Natural killer cell (primary cell): Measurements from ENCODE around the gene ANGPTL2. TPM values are rescaled to one million over a fixed set of nuclear protein-coding genes. Genes with fewer than 3 reads are reported as not detected.

Source experiments
- ATAC-seq, 3 donors: fragments of 150-1000 bp in 2 of 3; fragments of 200-7000 bp in 1 of 3; cut with Tn5 transposase; 1 replicate in 1 of 3; 2 replicates in 2 of 3; pipeline ENCODE4 v1.10.0; 2021; ENCODE audit warnings: mild to moderate bottlenecking in 2 of 3, moderate library complexity in 2 of 3
- DNase-seq, 2 donors: peaks; one replicate each; pipeline versions ENCODE4 v3.0.0 to v3.0.0-alpha.2; 2013 to 2021; ENCODE audit warnings: mixed read lengths in 1 of 2
- H3K27ac ChIP-seq: one replicate; pipeline ENCODE4 v1.5.1; 2013; ENCODE audit warnings: mild to moderate bottlenecking, low read length
- H3K27me3 ChIP-seq: one replicate; pipeline ENCODE4 v1.6.1; 2013; ENCODE audit warnings: low read length; ENCODE audit not compliant: control insufficient read depth, insufficient read depth
- H3K36me3 ChIP-seq: one replicate; pipeline ENCODE4 v1.6.1; 2013; ENCODE audit warnings: low read length; ENCODE audit not compliant: control insufficient read depth, insufficient read depth
- H3K4me1 ChIP-seq: one replicate; pipeline ENCODE4 v1.6.1; 2013; ENCODE audit warnings: low read length; ENCODE audit not compliant: control insufficient read depth, insufficient read depth
- H3K4me3 ChIP-seq: one replicate; pipeline ENCODE4 v1.5.1; 2013; ENCODE audit warnings: low read length
- H3K9me3 ChIP-seq: one replicate; pipeline ENCODE4 v1.6.1; 2013; ENCODE audit warnings: low read length; ENCODE audit not compliant: control insufficient read depth, insufficient read depth
- H3K27ac Mint-ChIP-seq, 2 donors: one replicate each; pipeline ENCODE4 v1.8.0; 2022; ENCODE audit warnings: mild to moderate bottlenecking in 2 of 2, mixed read lengths in 2 of 2, moderate library complexity in 1 of 2
- H3K27me3 Mint-ChIP-seq, 2 donors: one replicate each; pipeline ENCODE4 v1.8.0; 2022; ENCODE audit warnings: low read depth in 2 of 2, mixed read lengths in 2 of 2
- H3K36me3 Mint-ChIP-seq: one replicate; pipeline ENCODE4 v1.8.0; 2022; ENCODE audit warnings: mixed read lengths
- H3K4me1 Mint-ChIP-seq, 2 donors: one replicate each; pipeline ENCODE4 v1.8.0; 2022; ENCODE audit warnings: mixed read lengths in 2 of 2
- H3K4me3 Mint-ChIP-seq: one replicate; pipeline ENCODE4 v1.8.0; 2022; ENCODE audit warnings: mild to moderate bottlenecking, moderate library complexity, mixed read lengths
- H3K9me3 Mint-ChIP-seq, 2 donors: one replicate each; pipeline ENCODE4 v1.8.0; 2022; ENCODE audit warnings: mixed read lengths in 2 of 2
- CTCF ChIP-seq: fragments of 200-600 bp; IDR thresholded peaks from one replicate; pipeline ENCODE4 v1.8.0; 2022; ENCODE audit warnings: antibody characterized with exemption
- WGBS: methylation state at CpG from one replicate; pipeline ENCODE4 v1.1.7; 2013; ENCODE audit warnings: missing lambda C conversion rate; ENCODE audit not compliant: insufficient coverage; 5-methylcytosine and 5-hydroxymethylcytosine counted together
- intact Hi-C: fragments of 100-400 bp; cut with micrococcal nuclease; formaldehyde crosslinking; loops from one replicate; pipeline ENCODE4 v1.14.2; 2022
- total RNA-seq, 4 donors: library from RNA; stranded (reverse); fragments of 120-200 nt in 1 of 4; gene quantifications; one replicate each; pipeline versions ENCODE4 v1.2.3 to v1.2.4, GENCODE V29; 2013 to 2022

Gene ANGPTL2
- total RNA-seq, 3 donors from 2014 or later (not counting 1 experiment from before 2014, with no cell fraction given) = not detected

GRCh38 chr9:127059030-127059429, 63.4 kb downstream of the ANGPTL2 start:
- Mint-ChIP-seq H3K4me3 (no peak overlapping the region), H3K27ac (no peak overlapping the region), H3K27me3 (no peaks in the 10 kb centered on the region), H3K9me3 (no peaks in the 10 kb centered on the region), H3K4me1 (peaks cover 0 to 18% of the 10 kb centered on the region in 2 donors), H3K36me3 (no peaks in the 10 kb centered on the region)
- no peaks in the 10 kb centered on the region for H3K36me3 ChIP-seq
- no peaks in the 10 kb centered on the region for H3K4me1 ChIP-seq
- DNase-seq = no peak
- no peaks in the 10 kb centered on the region for H3K9me3 ChIP-seq
- 96% methylated on average over 1 of the region's 2 CpGs for WGBS
- ATAC-seq = no peak
- intact Hi-C loops = no loop called here
- no peak overlapping the region for H3K4me3 ChIP-seq
- no peak for TF ChIP-seq CTCF
- H3K27me3 ChIP-seq = no peaks in the 10 kb centered on the region
- H3K27ac ChIP-seq = no peak overlapping the region

DNA sequence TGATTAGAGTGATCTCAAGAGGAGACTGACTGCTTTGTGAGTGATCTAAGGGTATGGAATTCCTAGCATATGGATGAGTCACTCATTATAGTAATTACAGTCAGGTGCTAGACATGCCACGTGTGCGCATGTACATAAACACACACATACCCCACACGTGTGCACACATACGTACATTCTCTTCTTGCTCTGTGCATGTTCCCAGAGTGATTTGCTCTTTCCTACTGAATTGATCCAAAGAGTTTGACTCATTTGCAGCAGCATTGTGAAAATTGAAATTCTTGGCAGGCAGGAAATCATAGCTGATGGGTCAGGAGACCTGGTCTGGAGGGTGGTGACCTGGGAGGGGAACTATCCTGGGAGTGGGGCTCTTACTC, 63.8 kb downstream of the ANGPTL2 start:
- WGBS = 98% methylated on average over 4 of the region's 4 CpGs
- H3K4me1 ChIP-seq = no peaks in the 10 kb centered on the region

DNA sequence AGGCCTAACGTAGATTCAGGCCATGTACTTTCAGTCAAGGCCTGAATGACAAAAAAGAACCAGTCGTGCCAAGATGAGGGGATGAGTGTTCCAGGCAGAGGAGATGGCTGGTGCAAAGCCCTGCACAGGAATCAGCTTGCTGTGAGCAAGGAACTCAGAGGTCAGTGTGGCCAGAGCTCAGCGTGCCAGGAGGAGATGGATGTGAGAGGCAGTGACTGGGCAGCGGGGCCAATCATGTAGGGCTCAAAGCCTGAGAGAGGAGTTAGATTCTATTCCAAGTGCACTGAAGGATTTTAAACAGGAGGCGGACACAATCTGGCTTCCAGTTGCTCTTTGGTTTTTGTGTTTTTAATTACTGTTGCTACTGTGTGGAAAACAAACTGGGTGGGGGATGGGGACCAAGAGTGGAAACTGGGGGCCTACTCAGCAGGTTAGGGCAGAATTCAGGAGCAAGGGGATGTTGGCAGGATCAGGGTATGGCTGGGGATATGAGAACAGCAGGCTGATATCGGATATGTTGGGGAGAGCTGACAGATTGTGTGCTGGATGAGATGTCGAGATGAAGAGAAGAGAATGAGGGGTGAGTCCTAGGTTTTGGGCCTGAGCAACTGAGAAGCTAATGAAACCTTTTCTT, 64.3 kb downstream of the ANGPTL2 start:
- H3K4me3 Mint-ChIP-seq = no peak overlapping the region
- 96% methylated on average over 7 of the region's 7 CpGs for WGBS
- no peak overlapping the region for H3K27ac ChIP-seq
- no peak for ATAC-seq
- no peak overlapping the region for H3K27ac Mint-ChIP-seq
- no peaks in the 10 kb centered on the region for H3K9me3 ChIP-seq
- H3K27me3 Mint-ChIP-seq = no peaks in the 10 kb centered on the region
- no peaks in the 10 kb centered on the region for H3K9me3 Mint-ChIP-seq
- no peak overlapping the region for H3K4me3 ChIP-seq
- intact Hi-C loops = no loop called here
- H3K4me1 ChIP-seq = no peaks in the 10 kb centered on the region
- no peaks in the 10 kb centered on the region for H3K36me3 ChIP-seq
- no peaks in the 10 kb centered on the region for H3K27me3 ChIP-seq
- no peak for TF ChIP-seq CTCF
- H3K4me1 Mint-ChIP-seq = peaks cover 0 to 18% of the 10 kb centered on the region in 2 donors
- DNase-seq = no peak
- no peaks in the 10 kb centered on the region for H3K36me3 Mint-ChIP-seq

More for the DNA sequence above, 63.8 kb downstream of the ANGPTL2 start:
- ATAC-seq = no peak
- Histone ChIP-seq H3K9me3 (no peaks in the 10 kb centered on the region), H3K27me3 (no peaks in the 10 kb centered on the region), H3K27ac (no peak overlapping the region), H3K4me3 (no peak overlapping the region), H3K36me3 (no peaks in the 10 kb centered on the region)
- Mint-ChIP-seq H3K9me3 (no peaks in the 10 kb centered on the region), H3K27me3 (no peaks in the 10 kb centered on the region), H3K27ac (no peak overlapping the region), H3K4me3 (no peak overlapping the region), H3K4me1 (peaks cover 0 to 18% of the 10 kb centered on the region in 2 donors), H3K36me3 (no peaks in the 10 kb centered on the region)
- intact Hi-C loops = no loop called here
- DNase-seq = no peak
- no peak for TF ChIP-seq CTCF

- H3K9me3 Mint-ChIP-seq = no peaks in the 10 kb centered on the region
- no peaks in the 10 kb centered on the region for H3K27me3 Mint-ChIP-seq
- TF ChIP-seq CTCF = no peak
- no peak overlapping the region for H3K4me3 Mint-ChIP-seq
- no peak overlapping the region for H3K4me3 ChIP-seq
- no peaks in the 10 kb centered on the region for H3K4me1 ChIP-seq
- H3K9me3 ChIP-seq = no peaks in the 10 kb centered on the region
- no peaks in the 10 kb centered on the region for H3K36me3 ChIP-seq
- DNase-seq (no peak), ATAC-seq (no peak)
- 98% methylated on average over 3 of the region's 3 CpGs for WGBS
- peaks cover 0 to 18% of the 10 kb centered on the region in 2 donors for H3K4me1 Mint-ChIP-seq
- H3K27me3 ChIP-seq = no peaks in the 10 kb centered on the region
- H3K27ac Mint-ChIP-seq = peak overlapping the region in 1 of 2 donors; percentile 49
- H3K36me3 Mint-ChIP-seq = no peaks in the 10 kb centered on the region
- no peak overlapping the region for H3K27ac ChIP-seq
- intact Hi-C loops = no loop called here
Observed at GRCh38 chr9:127056446-127056845, 66.0 kb downstream of the ANGPTL2 start.
